Spleen (tissue), 11 donors: ENCODE measurements around the gene DCAF5. TPM values are rescaled to one million over a fixed set of nuclear protein-coding genes. Genes with fewer than 3 reads are reported as not detected.

Source experiments
- DNase-seq: peaks from one replicate; pipeline ENCODE4 v3.0.0-alpha.2; 2020
- H3K27ac ChIP-seq, 8 donors: fragments of 200-600 bp; sonication (generic) in 7 of 8; 1 replicate in 4 of 8; 2 replicates in 4 of 8; pipeline versions ENCODE4 v1.5.0 to v1.8.0; 2016 to 2021; ENCODE audit warnings: inconsistent platforms in 4 of 8, mild to moderate bottlenecking in 4 of 8, moderate library complexity in 1 of 8
- H3K27me3 ChIP-seq, 7 donors: fragments of 200-600 bp; sonication (generic) in 6 of 7; replicated peaks in 1 of 7; 1 replicate in 4 of 7; 2 replicates in 3 of 7; pipeline versions ENCODE4 v1.5.0 to v1.8.0; 2016 to 2021; ENCODE audit warnings: inconsistent platforms in 3 of 7, mild to moderate bottlenecking in 1 of 7
- H3K36me3 ChIP-seq, 6 donors: fragments of 200-600 bp; sonication (generic) in 5 of 6; 1 replicate in 4 of 6; 2 replicates in 2 of 6; pipeline versions ENCODE4 v1.5.0 to v1.8.0; 2016 to 2021; ENCODE audit warnings: inconsistent platforms in 2 of 6
- H3K4me1 ChIP-seq, 6 donors: fragments of 200-600 bp; sonication (generic) in 5 of 6; 1 replicate in 3 of 6; 2 replicates in 3 of 6; pipeline versions ENCODE4 v1.5.0 to v1.8.0; 2016 to 2021; ENCODE audit warnings: inconsistent platforms in 3 of 6
- H3K4me3 ChIP-seq, 8 donors: fragments of 200-600 bp; sonication (generic) in 7 of 8; 1 replicate in 4 of 8; 2 replicates in 4 of 8; pipeline versions ENCODE4 v1.5.0 to v1.8.0; 2016 to 2021; ENCODE audit warnings: inconsistent platforms in 4 of 8, mild to moderate bottlenecking in 4 of 8, moderate library complexity in 2 of 8
- H3K9me3 ChIP-seq, 8 donors: fragments of 200-600 bp; sonication (generic) in 7 of 8; 1 replicate in 4 of 8; 2 replicates in 4 of 8; pipeline versions ENCODE4 v1.5.0 to v1.8.0; 2016 to 2021; ENCODE audit warnings: inconsistent platforms in 4 of 8
- POLR2A ChIP-seq, 3 donors: fragments of 450-650 bp; IDR thresholded peaks; one replicate each; pipeline ENCODE4 v1.5.1; 2017; ENCODE audit warnings: antibody characterized with exemption in 3 of 3, mild to moderate bottlenecking in 1 of 3
- POLR2AphosphoS5 ChIP-seq, 3 donors: sonication (generic); formaldehyde crosslinking; IDR thresholded peaks; one replicate each; pipeline ENCODE4 v1.5.1; 2017; ENCODE audit warnings: antibody characterized with exemption in 3 of 3
- WGBS, 5 donors: extraction: QIAGEN DNeasy Blood & Tissue Kit in 3 of 5; methylation state at CpG; one replicate each; pipeline versions ENCODE4 v1.1.5 to v1.1.7; 2013 to 2018; 5-methylcytosine and 5-hydroxymethylcytosine counted together
- intact Hi-C: fragments of 100-400 bp; cut with DNase I; formaldehyde crosslinking; loops from one replicate; pipeline ENCODE4 v1.15.0; 2023; ENCODE audit warnings: low total_unique reads
- polyA plus RNA-seq, 3 donors: library from polyadenylated mRNA; stranded (reverse); fragments of 200-250 nt; gene quantifications; one replicate each; pipeline ENCODE4 v1.2.1, GENCODE V29; 2013
- total RNA-seq, 7 donors: library from RNA; depleted of rRNA in 3 of 7; stranded (reverse); fragments of >200 nt in 3 of 7; fragmentation: NEBNext Ultra II Directional in 4 of 7; extraction: Animal tissue kit (Norgen Biotek cat#: 25700) in 4 of 7; gene quantifications; one replicate each; pipeline versions ENCODE4 v1.1.0 to v1.2.1, GENCODE V29; 2016 to 2021
- TF ChIP-seq, protein P1 (sequence below), 11 experiments: fragments of 200-600 bp in 7 of 11; fragments of 450-650 bp in 4 of 11; sonication (generic) in 4 of 11; IDR thresholded peaks in 8 of 11; conservative IDR thresholded peaks in 3 of 11; 1 replicate in 7 of 11; 2 replicates in 4 of 11; pipeline versions ENCODE4 v1.4.0 to v1.8.0; 2016 to 2021; ENCODE audit warnings: antibody characterized with exemption in 11 of 11, inconsistent platforms in 4 of 11, mild to moderate bottlenecking in 1 of 11
- donor health status: healthy with polysubstance abuse.
- donor health status: DM: no; HTN: no; CAD: no; lungs with moderate emphysema.
- donor health status: DM: no; HTN: no; CAD: no.
- donor health status: Bipolar disorder and iron deficiency.
- donor health status: healthy.
- donor health status: DM: no; HTN: no; CAD: no.
- donor health status: DM: yes; HTN: yes; CAD: no.

DCAF5 gene
- total and polyA plus RNA-seq, 10 donors, result 10.3 to 60.6 (median 44.1) TPM

DNA sequence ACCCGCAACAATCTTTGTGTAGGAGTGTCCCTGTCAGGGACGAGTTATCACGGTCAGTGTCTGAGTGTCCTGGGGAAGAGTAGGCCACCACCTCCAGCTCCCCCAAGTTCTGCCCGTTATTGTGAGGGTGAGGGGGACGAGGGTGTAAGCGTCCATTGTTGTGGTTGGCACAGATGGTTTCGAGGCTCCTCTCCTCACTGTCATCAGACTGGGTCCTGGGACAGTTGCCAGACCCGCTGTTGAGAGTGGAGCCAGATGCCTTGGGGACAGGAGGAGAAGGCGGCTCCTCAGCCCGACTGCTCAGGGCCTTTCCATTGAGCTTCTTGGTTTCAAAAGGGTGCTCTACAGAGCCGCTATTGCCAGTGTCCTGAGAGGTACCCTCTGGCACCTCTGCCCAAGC, 98.9 kb downstream of the DCAF5 start:
- H3K4me3 ChIP-seq, result no peak overlapping the region
- DNase-seq, result no peak
- peaks cover 4 to 70% (median 41%) of the 10 kb centered on the region in 6 donors for H3K36me3 ChIP-seq
- TF ChIP-seq, protein P1, sequence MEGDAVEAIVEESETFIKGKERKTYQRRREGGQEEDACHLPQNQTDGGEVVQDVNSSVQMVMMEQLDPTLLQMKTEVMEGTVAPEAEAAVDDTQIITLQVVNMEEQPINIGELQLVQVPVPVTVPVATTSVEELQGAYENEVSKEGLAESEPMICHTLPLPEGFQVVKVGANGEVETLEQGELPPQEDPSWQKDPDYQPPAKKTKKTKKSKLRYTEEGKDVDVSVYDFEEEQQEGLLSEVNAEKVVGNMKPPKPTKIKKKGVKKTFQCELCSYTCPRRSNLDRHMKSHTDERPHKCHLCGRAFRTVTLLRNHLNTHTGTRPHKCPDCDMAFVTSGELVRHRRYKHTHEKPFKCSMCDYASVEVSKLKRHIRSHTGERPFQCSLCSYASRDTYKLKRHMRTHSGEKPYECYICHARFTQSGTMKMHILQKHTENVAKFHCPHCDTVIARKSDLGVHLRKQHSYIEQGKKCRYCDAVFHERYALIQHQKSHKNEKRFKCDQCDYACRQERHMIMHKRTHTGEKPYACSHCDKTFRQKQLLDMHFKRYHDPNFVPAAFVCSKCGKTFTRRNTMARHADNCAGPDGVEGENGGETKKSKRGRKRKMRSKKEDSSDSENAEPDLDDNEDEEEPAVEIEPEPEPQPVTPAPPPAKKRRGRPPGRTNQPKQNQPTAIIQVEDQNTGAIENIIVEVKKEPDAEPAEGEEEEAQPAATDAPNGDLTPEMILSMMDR (IDR thresholded peaks at IDR 0.05 in 8 of 11, conservative IDR thresholded peaks at IDR 0.05 in 3 of 11), result no peak
- TF ChIP-seq POLR2AphosphoS5 (IDR thresholded peaks at IDR 0.05) (no peak), POLR2A (IDR thresholded peaks at IDR 0.05) (no peak)
- intact Hi-C loops, result no loop called here
- WGBS, 5 donors, result 91 to 97% (median 93%) methylated on average over 11 of the region's 11 CpGs
- no peaks in the 10 kb centered on the region for H3K9me3 ChIP-seq
- H3K4me1 ChIP-seq, result peaks cover 11 to 74% (median 44%) of the 10 kb centered on the region in 6 donors
- H3K27ac ChIP-seq, result no peak overlapping the region
- H3K27me3 ChIP-seq, result no peaks in the 10 kb centered on the region

DNA sequence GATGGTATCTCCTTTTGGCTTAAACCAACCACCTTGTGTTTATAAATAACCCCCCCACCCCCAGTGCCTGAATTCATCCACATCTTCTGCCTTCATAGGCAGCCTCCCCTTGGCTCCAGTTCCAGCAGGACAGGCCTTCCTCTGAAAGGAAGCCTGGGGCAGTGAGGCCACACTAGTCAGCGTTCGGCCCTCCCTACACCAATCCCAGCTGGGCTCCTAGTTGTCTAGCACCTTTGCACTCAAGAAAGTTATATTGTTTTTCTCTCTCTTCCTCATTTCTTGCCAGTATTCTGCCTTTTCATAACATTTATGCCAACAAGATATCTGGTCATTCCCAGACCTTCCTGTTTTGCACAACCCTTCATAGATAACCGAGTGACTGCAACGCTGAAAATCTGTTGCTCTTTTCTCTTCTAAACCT, 100.7 kb downstream of the DCAF5 start:
- Histone ChIP-seq H3K9me3 (no peaks in the 10 kb centered on the region), H3K36me3 (peaks cover 4 to 52% (median 39%) of the 10 kb centered on the region in 6 donors), H3K4me3 (no peak overlapping the region), H3K27me3 (no peaks in the 10 kb centered on the region), H3K4me1 (peaks cover 11 to 75% (median 46%) of the 10 kb centered on the region in 6 donors), H3K27ac (peak overlapping the region in 5 of 8 donors; percentile 23 to 77 (median 33))
- DNase-seq, result no peak
- intact Hi-C loops, result no loop called here
- no peak for TF ChIP-seq POLR2A (IDR thresholded peaks at IDR 0.05)
- TF ChIP-seq POLR2AphosphoS5 (IDR thresholded peaks at IDR 0.05), result peak in 1 of 3 donors; percentile 16
- WGBS, 5 donors, result 24 to 47% (median 39%) methylated on average over 4 of the region's 4 CpGs

DNA sequence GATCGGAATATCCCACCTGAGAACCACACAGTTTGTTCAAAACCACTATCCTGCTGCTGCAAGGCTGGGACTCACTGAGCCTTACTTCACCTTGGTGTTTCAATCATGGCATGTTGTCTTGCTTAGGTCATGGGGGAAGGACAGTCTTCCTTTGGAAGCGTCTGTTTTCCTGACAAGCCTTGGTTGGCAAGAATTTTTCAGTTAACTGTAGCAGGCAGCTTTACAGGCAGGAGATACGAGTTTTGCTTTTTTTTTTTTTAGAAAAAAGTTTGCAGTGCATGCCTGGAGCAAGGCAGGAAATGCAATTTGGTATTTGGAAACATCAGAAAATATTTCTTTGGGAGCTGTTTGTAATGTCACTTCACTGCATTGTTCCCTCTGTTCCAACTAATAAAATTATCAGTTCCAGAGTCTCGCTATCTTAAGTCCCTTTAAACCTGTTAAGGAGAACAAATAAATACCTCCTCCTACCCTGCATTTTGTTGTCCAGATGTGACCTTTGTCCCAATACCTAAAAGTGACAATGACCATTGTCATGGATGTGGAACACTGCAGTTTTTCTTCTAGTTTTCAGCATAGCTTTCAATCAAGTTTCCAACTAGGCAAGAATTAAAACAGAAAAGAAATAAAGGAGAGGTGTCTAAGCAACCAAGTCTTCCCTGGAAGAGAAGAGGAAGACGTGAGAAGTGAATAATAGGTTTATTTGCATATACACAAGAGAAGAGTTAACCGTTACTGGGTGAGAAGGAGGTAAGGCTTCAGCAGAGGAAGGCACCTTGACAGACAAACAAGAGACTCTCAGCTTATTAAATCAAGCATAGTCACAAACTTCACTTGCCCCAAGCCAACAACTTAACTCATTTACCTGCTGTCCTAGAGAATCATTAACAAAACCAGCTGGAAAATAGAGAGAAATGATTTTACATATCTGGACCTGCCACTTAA, 102.4 kb downstream of the DCAF5 start:
- TF ChIP-seq POLR2AphosphoS5 (IDR thresholded peaks at IDR 0.05) (no peak), POLR2A (IDR thresholded peaks at IDR 0.05) (no peak)
- TF ChIP-seq, protein P1 (IDR thresholded peaks at IDR 0.05 in 8 of 11, conservative IDR thresholded peaks at IDR 0.05 in 3 of 11), result no peak
- Histone ChIP-seq H3K9me3 (no peaks in the 10 kb centered on the region), H3K27ac (peak overlapping the region in 7 of 8 donors; percentile 56 to 77 (median 75)), H3K4me3 (no peak overlapping the region), H3K27me3 (no peaks in the 10 kb centered on the region), H3K4me1 (peaks cover 21 to 78% (median 61%) of the 10 kb centered on the region in 6 donors), H3K36me3 (peaks cover 4 to 35% (median 25%) of the 10 kb centered on the region in 6 donors)
- intact Hi-C loops, result no loop called here
- 32 to 65% (median 46%) methylated on average over 6 of the region's 6 CpGs for WGBS, 5 donors
- DNase-seq, result no peak

DNA sequence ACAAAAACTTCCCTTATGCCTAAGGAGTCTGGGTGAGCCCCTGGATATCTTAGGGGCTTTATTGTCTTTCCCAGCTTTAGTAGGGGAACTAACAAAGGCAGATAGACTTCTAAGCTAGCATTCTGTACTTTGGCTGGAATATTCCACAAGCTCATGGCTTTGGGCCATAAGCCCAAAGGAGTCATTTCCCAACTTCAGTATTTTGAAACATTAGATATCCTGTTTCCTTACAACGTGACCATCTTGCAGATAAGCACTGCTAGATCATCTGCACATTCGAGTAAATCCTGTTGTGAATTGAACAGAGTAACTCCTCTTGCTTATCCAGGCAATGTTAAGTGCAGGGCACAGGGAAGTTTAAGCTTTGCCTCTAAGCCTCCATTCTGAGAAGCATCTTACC, 103.2 kb downstream of the DCAF5 start:
- no peaks in the 10 kb centered on the region for H3K9me3 ChIP-seq
- TF ChIP-seq POLR2A (IDR thresholded peaks at IDR 0.05) (no peak), POLR2AphosphoS5 (IDR thresholded peaks at IDR 0.05) (peak in 1 of 3 donors; percentile 68)
- TF ChIP-seq, protein P1 (IDR thresholded peaks at IDR 0.05 in 8 of 11, conservative IDR thresholded peaks at IDR 0.05 in 3 of 11), result no peak
- peak overlapping the region in 7 of 8 donors; percentile 56 to 77 (median 75) for H3K27ac ChIP-seq
- no peak for DNase-seq
- peaks cover 0 to 1% (median 0%) of the 10 kb centered on the region in 7 donors for H3K27me3 ChIP-seq
- H3K4me1 ChIP-seq, result peaks cover 21 to 87% (median 67%) of the 10 kb centered on the region in 6 donors
- intact Hi-C loops, result no loop called here
- H3K4me3 ChIP-seq, result no peak overlapping the region
- 22 to 47% (median 32%) methylated on average over 2 of the region's 2 CpGs for WGBS, 5 donors
- H3K36me3 ChIP-seq, result peaks cover 4 to 27% (median 17%) of the 10 kb centered on the region in 6 donors
